ENCODE measurements around the gene HYDIN.

HYDIN gene

DNA sequence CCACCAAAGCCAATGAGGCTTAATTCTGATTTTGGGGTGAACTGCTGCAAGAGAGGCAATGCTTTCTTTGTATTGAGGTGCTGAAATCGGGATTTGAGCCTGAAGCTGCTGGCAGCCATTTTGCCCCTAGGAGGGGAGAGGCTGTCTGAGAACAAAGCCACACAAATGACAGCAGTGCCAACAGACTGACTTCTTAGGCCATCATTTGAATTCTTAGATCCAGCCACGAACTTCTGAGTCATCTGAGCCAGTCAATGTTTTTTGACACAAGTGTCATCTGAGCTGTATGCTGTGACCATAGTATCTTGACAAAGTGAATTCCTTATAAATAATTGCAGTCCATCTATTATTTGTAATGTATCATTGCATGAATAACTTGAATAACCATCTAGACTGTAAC is 29.0 kb downstream of the HYDIN start:
- no peak overlapping the region for H3K27ac ChIP-seq
- TF ChIP-seq, protein P1, sequence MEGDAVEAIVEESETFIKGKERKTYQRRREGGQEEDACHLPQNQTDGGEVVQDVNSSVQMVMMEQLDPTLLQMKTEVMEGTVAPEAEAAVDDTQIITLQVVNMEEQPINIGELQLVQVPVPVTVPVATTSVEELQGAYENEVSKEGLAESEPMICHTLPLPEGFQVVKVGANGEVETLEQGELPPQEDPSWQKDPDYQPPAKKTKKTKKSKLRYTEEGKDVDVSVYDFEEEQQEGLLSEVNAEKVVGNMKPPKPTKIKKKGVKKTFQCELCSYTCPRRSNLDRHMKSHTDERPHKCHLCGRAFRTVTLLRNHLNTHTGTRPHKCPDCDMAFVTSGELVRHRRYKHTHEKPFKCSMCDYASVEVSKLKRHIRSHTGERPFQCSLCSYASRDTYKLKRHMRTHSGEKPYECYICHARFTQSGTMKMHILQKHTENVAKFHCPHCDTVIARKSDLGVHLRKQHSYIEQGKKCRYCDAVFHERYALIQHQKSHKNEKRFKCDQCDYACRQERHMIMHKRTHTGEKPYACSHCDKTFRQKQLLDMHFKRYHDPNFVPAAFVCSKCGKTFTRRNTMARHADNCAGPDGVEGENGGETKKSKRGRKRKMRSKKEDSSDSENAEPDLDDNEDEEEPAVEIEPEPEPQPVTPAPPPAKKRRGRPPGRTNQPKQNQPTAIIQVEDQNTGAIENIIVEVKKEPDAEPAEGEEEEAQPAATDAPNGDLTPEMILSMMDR (conservative IDR thresholded peaks at IDR 0.05), result no peak

DNA sequence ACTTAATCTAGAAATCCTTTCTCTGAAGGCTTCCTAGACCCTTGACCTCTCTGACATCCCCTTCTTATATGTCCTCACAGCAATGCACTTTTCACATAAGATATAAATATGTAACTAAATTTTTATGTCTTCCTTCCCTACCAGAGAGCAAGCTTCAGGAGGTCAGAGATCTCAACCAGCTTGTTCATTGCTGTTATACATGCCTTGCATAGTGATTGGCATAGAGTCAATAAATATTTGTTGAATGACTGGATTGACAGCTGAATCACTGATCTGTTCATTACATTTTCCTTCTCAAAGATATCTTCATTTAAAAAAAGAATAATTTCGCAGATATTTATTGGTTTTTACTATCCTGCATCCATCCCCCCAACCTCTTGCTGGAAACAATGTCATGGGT is 29.5 kb downstream of the HYDIN start:
- TF ChIP-seq, protein P1 (conservative IDR thresholded peaks at IDR 0.05), result no peak
- H3K27ac ChIP-seq, result no peak overlapping the region

DNA sequence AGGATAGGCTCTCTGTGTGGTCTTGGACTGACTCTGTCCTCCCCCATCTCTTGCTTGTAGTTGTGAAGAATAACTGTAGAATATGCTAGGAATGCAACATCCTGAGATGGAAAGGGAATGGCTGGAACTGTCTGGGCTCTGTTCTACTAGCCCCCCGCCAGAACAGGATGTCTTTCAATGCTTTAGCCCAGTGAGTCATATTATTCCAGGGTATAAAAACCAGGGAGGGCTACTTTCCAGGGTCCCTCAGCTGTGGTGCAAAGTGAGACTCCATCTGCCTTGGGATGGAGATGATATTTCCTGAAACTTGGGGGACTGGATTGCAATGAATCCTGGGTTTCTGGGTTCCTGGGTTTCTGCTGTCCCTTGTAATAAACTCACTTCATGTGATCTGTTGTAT is 32.1 kb downstream of the HYDIN start:
- H3K27ac ChIP-seq, result no peak overlapping the region
- TF ChIP-seq, protein P1 (conservative IDR thresholded peaks at IDR 0.05), result no peak

DNA sequence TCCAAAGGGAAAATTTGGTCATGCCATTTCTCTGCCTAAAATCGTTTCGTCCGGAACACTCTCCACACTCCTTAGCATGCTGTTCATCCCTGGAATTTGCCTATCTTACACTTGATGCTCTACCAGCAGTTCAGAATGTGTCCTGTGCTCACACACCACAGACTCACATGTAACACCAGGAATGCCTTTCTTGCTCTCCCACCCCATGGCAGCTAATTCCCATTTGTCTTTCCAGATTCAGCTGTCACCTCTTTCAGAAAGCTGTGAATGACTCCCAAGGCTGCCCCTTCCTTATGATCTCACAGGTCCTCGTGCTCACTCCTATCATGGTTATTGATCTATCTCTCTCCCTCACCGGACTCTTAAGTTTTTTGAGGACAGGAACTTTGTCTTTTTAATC is 38.1 kb downstream of the HYDIN start:
- TF ChIP-seq, protein P1 (conservative IDR thresholded peaks at IDR 0.05), result no peak
- H3K27ac ChIP-seq, result no peak overlapping the region

DNA sequence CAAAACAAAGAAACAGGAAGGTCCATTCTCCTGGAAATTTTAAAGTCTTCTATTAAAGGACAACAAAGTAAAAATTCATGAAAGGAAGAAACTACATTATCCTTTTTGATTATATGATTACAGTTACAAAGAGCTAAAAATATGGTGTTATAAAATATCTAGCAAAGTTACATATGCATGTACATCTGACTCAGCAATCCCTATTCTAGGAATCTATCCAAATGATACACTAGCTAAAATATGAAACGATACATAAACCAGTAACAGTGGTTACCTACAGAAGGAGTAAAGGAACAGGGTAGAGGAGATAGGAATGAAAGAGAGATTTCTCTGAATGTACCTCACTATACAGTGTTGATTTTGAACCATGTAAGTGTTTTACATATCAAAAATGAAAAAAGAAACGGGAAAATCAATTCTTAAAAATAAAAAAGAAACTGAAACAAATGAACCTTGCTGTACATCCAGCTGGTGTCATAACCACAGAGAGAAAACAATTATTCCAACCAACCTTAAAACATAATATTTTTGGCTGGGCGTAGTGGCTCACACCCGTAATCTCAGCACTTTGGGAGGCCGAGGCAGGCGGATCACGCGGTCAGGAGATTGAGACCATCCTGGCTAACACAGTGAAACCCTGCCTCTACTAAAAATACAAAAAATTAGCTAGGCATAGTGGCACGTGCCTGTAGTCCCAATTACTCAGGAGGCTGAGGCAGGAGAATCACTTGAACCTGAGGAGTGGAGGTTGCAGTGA is 41.4 kb downstream of the HYDIN start:
- TF ChIP-seq, protein P1 (conservative IDR thresholded peaks at IDR 0.05), result no peak
- no peak overlapping the region for H3K27ac ChIP-seq

DNA sequence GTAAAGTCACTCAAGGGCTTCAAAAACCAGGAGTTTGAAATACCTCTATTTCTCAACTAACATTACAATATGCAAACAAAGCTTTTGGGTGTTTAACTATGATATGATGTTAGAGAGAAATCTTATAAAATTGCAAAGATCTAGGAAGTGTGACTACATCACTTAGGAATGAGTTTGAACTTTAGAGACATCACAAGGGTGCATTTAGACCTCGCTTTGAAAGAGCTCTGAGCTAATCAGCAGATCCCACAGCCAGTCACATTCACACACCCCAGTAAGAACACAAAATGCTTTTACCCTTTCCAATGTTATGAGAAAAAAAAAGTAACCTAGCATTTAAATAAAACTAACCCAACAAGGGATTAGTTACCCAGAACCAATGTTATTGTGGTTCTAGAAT is 45.2 kb downstream of the HYDIN start:
- no peak overlapping the region for H3K27ac ChIP-seq
- TF ChIP-seq, protein P1 (conservative IDR thresholded peaks at IDR 0.05), result no peak

DNA sequence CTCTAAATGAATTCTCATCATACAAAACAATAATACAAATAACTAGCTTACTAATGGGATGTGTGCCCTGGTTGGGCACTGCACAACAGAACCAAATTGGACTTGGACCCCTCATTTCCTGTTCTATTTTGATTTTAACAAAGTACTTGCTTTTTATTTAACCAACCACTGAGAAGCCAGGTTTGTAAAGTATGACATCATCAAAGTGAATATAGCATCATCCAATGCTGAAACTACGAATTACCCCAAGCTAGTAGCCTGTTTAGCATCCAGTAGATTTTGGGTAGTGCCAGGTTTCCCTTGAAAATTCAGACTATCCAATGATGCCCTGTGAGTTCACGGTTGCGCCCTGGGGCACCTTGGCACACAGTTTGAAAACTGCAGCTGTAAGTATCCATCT is 51.0 kb downstream of the HYDIN start:
- H3K27ac ChIP-seq, result no peak overlapping the region
- TF ChIP-seq, protein P1 (conservative IDR thresholded peaks at IDR 0.05), result no peak
